Tongue (tissue), 2 donors: ENCODE data around the gene NUTM1. TPM values are rescaled to one million over a fixed set of nuclear protein-coding genes. Genes with fewer than 3 reads are reported as not detected.
"Not testable (repeated sequence)": the region's sequence is repeated elsewhere in the genome, so short reads cannot be mapped to it uniquely, and the experiment has no call there.

Experiments
- DNase-seq: peaks from one replicate; pipeline ENCODE4 v3.0.0-alpha.2; 2015
- total RNA-seq: library from RNA; depleted of rRNA; stranded (reverse); fragments of >200 nt; gene quantifications from one replicate; pipeline ENCODE4 v1.2.3, GENCODE V29; 2014

Gene NUTM1
- total RNA-seq, 1 donor from 2014 or later: not detected

DNA sequence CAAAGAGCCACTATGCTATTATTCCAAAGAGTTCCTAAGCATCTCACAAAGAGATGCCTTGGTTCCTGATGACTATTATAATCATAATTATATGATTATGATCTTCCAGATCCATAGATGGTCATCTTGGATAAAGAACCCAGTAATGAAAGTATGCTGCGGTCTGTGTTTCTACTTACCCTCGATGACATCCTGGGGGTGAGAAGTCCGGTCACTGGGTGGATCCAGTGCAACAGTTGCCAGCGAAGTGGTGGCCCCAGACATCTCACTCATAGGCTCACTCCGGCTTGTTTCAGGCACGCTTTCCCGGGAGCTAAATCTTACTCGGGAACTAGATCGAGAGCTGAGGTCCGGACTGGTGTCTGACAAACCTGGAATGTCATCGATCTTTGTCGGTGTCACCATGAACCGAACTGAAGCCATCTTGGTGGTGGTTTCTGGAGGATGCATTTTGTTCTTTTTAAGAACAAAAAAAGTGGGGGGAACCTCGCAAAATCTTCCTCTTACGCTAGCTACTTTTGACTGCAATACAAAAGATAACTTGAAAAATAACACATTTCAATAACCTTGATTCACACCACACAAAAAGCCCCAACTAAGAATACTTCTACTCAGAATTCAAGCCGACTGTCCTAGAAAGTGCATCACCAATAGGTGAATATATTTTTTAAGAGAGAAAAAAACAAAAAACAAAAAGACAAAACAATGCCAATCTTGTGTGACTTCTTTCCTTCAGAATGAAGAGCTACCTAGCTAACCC lies 6.7 kb upstream of the NUTM1 start:
- DNase-seq: no peak

DNA sequence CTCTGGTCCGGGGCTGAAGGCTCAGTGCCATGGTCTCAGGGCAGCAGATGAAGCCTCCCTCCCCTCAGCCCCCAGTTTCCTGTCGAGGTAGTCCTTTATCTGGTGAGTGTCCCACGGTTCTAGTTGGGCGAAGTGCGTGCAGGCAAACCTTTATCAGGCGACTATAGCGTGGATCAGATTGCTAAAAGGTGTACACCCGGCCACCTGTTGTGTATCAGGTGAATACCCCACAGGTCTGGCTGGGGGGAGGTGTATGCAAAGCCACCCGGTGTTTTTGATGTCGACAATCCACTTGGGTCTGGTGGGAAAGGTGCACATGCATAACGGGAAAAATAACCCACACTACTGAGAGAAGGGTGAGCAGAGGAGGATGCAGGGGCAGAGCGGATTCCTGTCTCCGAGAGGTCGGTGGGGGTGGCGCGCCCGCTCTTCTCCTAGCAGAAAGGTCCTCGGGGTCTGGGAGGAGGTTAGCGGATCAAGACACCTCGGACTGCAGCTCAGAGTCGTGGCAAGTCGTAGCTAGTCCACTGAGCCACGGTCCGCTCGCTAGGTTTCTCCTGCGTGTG lies 6.0 kb upstream of the NUTM1 start:
- no peak for DNase-seq

DNA sequence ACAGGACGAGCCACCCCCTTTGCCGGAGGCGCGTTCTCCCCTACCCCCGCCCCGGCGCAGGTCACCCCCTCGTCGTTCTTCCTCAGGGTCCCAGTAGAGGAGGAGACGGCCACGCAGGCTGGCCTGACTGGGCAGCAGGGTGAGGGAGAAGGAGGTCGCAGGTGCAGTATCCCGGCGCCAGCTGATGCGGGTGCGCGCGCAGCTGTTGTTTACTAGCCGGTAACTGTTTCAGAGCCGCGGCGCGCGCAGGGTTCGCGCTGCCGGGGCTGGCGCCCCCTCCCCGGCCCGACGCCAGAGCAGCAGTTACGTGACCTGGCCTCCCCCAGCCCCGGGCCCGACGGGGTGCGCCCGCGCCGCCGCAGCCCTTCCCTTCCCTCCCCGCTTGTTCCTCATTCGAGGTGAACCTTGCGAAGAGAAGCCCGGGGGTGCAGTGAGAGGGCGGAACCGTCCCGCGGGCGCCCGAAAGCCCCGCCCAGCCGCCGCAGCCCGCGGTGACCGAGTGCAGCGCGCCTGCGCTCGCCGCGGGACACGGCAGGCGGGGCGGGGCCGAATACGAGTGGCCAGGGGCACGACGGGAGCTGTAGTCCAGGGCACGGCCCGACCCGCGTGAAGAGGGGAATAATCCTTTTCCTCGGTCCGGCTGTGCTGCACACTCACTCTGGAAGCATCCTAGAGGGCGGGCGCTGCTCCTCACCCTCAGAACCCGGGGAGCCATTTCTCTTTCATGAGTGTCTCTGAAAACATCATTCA lies 5.4 kb upstream of the NUTM1 start, which contains the start of gene SLC12A6:
Gene SLC12A6 (minus strand): TSS at position 225 of the 750 bp plus-strand sequence. CDS start 1,101 bp downstream, outside the sequence.
- DNase-seq: peak; percentile 96

DNA sequence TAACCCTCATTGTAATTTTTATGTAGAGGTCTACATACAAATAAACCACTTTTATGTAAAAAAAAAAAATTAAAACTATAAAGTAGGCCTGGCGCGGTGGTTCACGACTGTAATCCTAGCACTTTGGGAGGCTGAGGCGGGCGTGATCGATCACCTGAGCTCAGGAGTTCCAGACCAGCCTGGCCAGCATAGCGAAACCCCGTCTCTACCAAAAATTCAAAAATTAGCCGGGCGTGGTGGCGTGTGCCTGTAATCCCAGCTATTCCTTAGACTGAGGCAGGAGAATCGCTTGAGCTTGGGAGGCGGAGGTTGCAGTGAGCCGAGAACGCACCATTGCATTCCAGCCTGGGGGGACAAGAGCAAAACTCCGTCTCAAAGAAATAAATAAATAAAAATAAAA lies 4.8 kb upstream of the NUTM1 start:
- DNase-seq: no peak

DNA sequence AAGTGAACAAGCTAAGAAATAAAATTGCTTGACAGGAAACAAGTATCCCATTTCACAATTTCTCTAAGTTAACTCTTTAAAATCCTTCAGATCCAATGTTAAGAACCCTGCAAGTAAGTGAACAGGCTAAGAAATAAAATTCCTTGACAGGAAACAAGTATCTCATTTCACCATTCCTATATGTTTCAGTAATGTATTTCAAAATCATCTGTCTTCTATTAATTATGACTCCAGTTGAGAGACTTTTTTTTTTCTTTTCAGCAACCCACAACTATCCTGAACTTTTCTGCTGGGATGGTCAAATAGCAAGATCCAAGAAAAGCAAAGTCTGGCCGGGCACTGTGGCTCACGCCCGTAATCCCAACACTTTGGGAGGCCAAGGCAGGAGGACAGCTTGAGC lies 3.2 kb upstream of the NUTM1 start:
- no peak for DNase-seq

DNA sequence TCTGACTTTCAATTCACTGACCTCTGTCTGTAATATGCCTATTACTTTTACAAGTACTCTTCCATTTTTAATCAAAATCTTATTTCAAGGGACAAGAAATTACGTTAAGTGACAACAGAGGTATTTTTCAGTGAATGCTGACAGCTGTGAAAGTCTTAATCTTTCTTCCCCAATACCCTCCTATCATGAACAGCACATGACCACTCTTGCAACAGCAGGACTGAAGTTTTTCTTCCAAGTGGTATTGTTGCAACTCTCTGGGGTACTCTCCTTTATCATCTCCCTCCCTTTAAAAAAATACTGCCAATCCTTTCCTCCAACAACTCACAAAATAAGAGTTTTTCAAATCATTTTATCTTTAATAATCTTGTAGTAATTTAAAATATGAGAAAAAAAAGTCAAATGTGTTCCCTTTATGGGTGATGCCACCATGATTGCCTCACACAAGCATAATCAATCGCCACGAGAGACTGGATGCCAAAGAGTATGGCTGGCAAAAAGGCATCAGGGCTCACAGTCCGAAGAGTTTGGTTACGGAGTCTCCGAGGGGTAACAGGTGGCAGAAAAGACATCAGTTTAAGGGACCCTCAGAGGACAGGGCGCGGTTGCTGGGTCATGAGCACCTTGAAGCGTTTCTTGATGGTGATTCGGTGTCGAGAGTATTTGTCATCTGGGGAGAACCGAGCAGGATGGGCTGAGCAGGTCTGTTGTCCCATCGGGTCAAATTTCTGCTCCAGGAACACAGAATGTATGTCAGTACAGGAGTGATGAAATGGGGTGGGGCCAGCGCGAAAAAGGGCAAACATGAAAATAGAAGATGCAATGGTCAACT lies 1.5 kb upstream of the NUTM1 start:
- DNase-seq: no peak

DNA sequence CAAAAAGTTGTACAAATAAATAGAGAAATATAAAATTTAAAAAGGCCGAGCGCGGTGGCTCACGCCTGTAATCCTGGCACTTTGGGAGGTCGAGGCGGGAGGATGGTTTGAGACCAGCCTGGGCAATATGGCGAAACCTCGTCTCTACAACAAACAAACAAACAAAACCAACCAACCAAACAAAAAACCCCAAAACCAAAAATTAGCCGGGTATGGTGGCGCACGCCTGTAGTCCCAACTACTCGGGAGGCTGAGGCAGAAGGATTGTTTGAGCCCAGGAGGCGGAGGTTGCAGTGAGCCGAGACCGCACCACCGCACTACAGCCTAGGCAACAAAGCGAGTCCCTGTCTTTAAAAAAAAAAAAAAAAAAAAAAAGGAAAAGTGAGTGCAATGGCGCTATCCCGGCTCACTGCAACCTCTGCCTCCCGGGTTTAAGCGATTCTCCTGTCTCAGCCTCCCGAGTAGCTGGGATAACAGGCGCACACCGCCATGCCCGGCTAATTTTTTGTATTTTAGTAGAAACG lies 840 bp upstream of the NUTM1 start:
- DNase-seq: not testable (repeated sequence)

DNA sequence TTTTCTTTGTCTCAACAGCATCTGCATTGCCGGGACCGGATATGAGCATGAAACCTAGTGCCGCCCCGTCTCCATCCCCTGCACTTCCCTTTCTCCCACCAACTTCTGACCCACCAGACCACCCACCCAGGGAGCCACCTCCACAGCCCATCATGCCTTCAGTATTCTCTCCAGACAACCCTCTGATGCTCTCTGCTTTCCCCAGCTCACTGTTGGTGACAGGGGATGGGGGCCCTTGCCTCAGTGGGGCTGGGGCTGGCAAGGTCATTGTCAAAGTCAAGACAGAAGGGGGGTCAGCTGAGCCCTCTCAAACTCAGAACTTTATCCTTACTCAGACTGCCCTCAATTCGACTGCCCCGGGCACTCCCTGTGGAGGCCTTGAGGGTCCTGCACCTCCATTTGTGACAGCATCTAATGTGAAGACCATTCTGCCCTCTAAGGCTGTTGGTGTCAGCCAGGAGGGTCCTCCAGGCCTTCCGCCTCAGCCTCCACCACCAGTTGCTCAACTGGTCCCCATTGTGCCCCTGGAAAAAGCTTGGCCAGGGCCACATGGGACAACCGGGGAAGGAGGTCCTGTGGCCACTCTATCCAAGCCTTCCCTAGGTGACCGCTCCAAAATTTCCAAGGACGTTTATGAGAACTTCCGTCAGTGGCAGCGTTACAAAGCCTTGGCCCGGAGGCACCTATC lies 5.0 kb downstream of the NUTM1 start:
- DNase-seq: no peak

DNA sequence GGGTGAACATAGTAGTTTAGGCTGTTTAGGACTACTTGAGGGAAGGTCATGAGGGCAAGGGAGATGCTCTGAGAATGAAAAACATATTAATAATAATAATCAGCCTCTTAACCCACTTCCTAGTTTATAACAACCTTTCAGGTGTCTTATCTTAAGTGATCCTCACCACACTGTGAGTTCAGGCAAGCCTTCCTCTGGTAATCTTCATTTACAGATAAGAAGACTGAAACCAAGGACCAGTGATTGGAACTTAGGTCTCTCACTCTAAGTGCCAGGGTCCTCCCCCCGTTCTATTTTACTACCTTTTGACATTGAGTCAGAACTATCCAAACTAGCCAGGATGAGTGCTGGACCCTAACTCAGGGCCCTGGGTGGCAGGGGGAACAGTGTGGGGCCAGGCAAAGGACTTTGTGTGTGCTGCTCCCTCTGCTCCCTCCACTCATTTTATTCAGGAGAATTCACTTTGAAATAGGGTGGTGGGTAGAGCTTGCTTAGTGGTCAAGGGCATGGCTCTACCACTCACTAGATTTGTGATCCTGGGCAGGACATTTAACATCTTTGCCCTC lies 5.7 kb downstream of the NUTM1 start:
- DNase-seq: no peak

DNA sequence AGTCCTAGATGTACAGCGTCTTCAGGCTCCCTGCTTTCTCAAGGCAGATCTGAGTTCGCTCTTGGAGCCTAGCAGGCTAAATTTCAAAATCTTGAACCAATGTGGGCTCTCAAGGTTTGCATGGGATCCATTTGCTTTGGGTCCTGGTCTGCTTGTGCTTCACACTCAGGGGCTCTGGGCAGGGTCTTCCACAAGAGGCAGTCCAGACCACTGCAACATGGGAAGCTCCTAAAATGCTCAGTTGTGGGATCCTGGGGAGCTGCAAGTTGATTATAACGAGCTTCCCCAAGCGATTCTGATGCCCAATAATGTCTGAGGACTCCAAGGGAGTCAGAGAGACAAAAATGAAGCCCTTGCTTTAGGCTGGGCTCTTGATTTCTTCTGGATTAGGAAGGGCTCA lies 6.7 kb downstream of the NUTM1 start:
- no peak for DNase-seq

DNA sequence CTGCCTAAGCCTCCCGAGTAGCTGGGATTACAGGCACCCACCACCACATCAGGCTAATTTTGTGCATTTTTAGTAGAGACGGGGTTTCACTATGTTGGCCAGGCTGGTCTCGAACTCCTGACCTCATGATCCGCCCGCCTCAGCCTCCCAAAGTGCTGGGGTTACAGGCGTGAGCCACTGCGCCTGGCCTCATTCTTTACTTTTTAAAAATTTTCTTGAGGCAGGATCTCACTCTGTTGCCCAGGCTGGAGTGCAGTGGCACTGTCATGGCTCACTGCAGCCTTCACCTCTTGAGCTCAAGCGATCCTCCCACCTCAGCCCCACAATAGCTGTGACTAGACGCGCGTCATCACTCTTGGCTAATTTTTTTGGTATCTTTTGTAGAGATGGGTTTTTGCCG lies 9.9 kb downstream of the NUTM1 start:
- not testable (repeated sequence) for DNase-seq

DNA sequence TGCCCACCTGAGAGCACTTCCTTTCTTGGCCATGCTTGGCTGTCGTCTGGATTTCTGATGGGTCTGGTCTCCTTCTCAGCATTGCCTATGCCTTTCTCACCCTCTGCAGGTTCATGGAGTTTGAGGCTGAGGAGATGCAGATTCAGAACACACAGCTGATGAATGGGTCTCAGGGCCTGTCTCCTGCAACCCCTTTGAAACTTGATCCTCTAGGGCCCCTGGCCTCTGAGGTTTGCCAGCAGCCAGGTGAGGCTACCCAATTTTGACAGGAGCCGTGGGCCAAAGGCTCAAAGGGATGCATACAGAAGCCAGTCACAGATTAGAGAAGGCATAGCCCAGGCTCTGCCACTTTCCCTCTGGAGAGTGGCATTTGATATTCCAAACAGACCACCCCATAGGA lies 10.5 kb downstream of the NUTM1 start:
- DNase-seq: no peak

DNA sequence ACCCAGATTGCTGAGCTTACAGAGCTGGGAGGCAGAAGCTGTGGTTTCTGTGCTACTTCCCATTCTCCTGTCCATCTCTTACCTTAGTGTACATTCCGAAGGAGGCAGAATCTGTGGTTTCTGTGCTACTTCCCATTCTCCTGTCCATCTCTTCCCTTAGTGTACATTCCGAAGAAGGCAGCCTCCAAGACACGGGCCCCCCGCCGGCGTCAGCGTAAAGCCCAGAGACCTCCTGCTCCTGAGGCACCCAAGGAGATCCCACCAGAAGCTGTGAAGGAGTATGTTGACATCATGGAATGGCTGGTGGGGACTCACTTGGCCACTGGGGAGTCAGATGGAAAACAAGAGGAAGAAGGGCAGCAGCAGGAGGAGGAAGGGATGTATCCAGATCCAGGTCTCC lies 11.2 kb downstream of the NUTM1 start:
- DNase-seq: no peak

DNA sequence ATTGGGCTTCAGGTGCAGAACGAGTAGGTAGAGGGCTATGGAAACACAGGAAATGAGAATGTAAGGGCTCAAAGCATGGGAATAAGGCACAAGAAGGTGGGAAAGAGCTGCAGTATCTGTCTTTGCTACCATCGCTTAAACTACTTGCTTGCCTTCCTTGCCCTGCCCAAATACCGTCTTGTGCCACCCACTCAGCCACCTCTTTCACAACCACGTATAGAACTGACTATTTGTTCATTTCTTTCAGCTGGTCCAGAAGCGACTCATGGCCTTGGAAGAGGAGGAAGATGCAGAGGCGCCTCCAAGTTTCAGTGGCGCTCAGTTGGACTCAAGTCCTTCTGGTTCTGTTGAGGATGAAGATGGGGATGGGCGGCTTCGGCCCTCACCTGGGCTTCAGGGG lies 12.1 kb downstream of the NUTM1 start:
- DNase-seq: no peak

DNA sequence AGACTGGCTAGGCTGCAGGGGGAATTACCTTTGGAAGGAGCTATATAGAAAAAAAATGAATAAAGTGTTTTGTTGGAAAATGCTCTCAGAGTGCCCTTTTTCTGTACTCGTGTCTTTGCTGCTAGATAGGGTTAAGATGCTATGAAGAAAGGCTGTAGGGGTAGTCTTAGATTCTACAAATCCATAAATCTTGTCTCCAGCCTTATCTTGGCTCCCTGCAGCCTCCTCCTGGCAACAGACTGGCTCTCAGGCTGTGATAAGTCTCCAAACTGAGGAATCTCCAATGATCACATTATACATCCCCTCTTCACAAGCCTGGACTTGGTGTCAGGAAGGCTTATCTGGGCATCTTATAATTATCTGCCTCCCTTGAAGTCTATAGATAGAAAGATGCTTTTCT lies 14.5 kb downstream of the NUTM1 start:
- no peak for DNase-seq

DNA sequence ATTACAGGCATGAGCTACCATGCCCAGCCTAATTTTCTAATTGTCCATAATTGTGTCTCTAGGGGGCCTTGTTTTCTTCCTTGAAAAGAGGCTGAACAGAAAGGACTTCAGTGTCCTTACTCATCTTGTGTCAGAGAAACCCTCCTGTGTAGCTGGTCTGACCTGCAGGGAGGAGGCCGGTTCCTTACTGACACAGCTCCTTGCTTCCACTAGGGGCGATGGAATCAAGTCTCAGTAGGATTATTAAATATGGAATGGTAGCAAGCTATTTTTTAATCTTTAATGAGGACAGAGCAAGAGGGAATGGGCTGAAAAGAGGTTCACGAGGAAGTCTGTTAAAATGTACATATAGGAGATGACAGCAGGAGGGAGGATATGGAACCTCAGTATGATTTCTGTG lies 15.3 kb downstream of the NUTM1 start:
- DNase-seq: no peak

DNA sequence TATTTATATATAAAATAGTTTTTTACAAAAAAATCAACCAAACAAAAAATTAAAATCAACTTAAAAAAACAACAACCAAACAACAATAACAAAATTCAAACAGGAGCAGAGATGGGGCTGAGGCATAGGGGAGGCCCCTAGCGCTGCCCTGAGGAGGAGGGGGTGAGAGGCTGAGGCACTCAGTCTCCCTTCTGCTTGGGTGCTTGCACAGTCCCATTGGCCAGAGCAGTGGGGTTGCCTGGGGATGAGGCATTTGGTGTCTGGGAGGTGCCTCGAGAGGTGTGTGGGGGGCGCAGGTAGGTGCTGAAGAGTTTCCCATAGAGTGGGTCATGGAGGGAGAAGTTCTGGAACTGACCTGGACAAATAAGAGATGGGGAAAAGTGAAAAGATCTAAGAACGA lies 15.8 kb downstream of the NUTM1 start:
- DNase-seq: no peak

DNA sequence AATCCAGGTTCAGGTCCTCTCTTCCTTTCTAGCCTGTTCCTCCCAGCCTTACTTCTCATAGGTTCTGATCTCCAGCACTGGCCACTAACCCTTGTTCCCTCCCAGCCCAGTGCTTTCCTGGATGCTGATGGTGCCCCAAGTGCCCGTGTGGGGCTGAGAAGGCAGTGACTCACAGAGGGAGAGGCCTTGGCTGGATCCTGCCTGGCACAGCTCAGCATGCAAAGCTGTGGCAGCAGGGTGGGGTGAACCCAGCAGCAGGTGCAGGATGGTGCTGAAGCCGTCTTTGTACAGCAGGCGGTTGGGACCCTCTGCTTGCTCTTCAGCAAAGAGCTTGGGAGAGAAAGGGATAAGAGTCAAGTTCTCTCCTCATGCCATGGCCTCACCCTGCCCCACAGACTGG lies 16.3 kb downstream of the NUTM1 start:
- DNase-seq: no peak

DNA sequence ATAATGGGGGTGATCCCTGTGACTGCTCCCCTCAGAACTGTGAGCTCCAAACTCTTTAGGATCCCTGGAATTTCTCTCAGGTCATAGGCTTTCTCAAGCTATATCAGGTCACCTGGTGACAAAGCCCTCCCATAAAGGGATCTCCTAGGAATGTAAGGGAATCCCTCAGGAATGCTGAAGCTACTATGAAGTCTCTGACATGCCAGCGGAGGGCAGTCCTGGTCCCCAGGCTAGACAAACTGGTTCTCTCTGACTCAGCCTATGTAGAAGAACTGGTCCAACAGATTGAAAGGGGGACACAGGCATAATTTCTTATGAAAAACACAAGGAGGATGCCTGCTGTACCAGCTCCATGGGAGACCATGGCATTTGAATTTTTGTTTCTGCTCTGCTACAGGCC lies 17.2 kb downstream of the NUTM1 start:
- DNase-seq: peak; percentile 25

DNA sequence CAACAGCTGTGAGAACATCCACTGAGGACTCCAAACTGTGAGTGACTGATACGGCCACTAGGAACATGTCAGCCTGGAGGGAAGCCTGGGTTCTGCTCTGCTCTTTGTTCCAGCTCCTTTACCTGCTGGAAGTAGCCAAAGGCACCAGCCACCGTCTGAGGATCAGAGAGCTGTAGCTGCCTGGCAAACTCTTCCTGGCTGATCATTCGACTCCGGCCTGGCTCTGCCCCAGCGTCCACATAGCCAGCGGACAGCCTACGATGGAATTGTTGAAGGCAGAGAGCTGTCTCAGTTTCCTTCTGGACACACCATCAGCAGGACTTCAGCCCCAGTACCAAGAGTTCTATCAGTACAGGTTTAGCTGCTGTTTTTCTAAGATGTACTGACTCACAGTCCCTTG lies 18.2 kb downstream of the NUTM1 start:
- DNase-seq: no peak

DNA sequence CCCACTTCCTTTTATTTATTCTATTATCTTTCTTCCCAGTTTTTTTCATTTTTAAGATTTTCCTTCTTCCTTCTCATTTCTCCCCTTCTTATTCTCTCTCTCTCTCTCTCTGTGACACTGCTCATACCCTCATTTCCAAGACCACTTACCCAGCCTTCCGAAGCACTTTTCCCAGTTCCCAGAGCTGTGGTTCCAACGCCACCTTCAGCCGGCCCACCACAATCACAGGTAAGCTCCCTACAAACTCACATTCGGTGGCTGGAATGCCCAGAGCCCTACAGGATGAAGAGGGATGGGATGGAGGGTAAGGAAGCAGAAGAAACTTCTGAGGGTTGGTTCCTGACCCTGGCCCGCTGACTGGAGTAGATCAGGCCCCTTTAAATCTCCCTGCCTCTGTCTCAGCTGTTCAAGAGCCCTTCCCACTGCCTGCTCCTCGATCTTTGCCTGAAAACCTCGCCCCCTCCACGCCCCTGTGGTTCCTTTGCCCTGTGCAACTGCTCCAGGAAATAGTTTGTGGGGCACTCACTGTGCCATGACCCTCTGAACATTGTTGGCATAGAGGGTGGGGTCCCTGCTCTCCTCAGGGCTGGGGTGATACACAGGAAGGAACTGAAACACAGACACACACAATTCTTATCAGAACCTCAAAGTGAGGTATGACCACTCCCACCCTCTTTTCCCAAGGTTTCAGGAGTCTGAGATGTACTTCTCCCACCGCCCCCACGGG lies 19.1 kb downstream of the NUTM1 start:
- no peak for DNase-seq
